PC-3 (cell line): ENCODE results near the gene HAVCR1. TPM values are rescaled to one million over a fixed set of nuclear protein-coding genes. Genes with fewer than 3 reads are reported as not detected.

Source experiments
- ATAC-seq: fragments of 200-7000 bp; cut with Tn5 transposase; 2 replicates; pipeline ENCODE4 v1.9.1; 2020; ENCODE audit warnings: mild to moderate bottlenecking, moderate library complexity
- BruUV-seq: library from RNA; stranded (reverse); fragments of 400-500 nt; replicated peaks from 2 replicates; lab custom pipeline; 2021; lab: Mats Ljungman, UMichigan
- CTCF ChIA-PET: fragments of 300-600 bp; sonication (Branson Sonifier 250); formaldehyde crosslinking; loops from one replicate; lab custom pipeline; 2022; ENCODE audit warnings: antibody characterized with exemption; lab: Charles Lee
- POLR2A ChIA-PET: fragments of 300-600 bp; sonication (Branson Sonifier 250); formaldehyde crosslinking; loops from one replicate; lab custom pipeline; 2022; ENCODE audit warnings: antibody characterized with exemption; ENCODE audit not compliant: unreplicated experiment; lab: Charles Lee
- DNase-seq: peaks from one replicate; pipeline ENCODE4 v3.0.0-alpha.2; 2015
- H2AFZ ChIP-seq: fragments of 300-600 bp; sonication (generic); 2 replicates; pipeline ENCODE4 v1.6.0; 2016; ENCODE audit warnings: antibody characterized with exemption, low read length
- H3F3A ChIP-seq: fragments of 300-600 bp; sonication (generic); one replicate; pipeline ENCODE4 v1.6.0; 2017; ENCODE audit warnings: antibody characterized with exemption, low read length, control low read depth, mild to moderate bottlenecking; ENCODE audit not compliant: unreplicated experiment
- H3K27ac ChIP-seq: fragments of 300-600 bp; sonication (generic); 2 replicates; pipeline ENCODE4 v1.5.1; 2016; ENCODE audit warnings: mild to moderate bottlenecking, low read length
- H3K27me3 ChIP-seq: fragments of 300-600 bp; sonication (generic); 2 replicates; pipeline ENCODE4 v1.6.1; 2016; ENCODE audit warnings: low read length, mixed read lengths
- H3K36me3 ChIP-seq: fragments of 300-600 bp; sonication (generic); 2 replicates; pipeline ENCODE4 v1.6.1; 2016; ENCODE audit warnings: low read depth, mixed run types, low read length, mixed read lengths
- H3K4me1 ChIP-seq: fragments of 300-600 bp; sonication (generic); 2 replicates; pipeline ENCODE4 v1.5.1; 2016; ENCODE audit warnings: low read length; ENCODE audit not compliant: insufficient read depth
- H3K4me2 ChIP-seq: fragments of 300-600 bp; sonication (generic); 2 replicates; pipeline ENCODE4 v1.6.0; 2016; ENCODE audit warnings: low read length
- H3K4me3 ChIP-seq: fragments of 300-600 bp; sonication (generic); 2 replicates; pipeline ENCODE4 v1.5.1; 2016; ENCODE audit warnings: mild to moderate bottlenecking, low read length, mixed read lengths
- H3K79me2 ChIP-seq: fragments of 300-600 bp; sonication (generic); 2 replicates; pipeline ENCODE4 v1.6.1; 2017; ENCODE audit warnings: low read length, mixed read lengths
- H3K9ac ChIP-seq: fragments of 300-600 bp; sonication (generic); 2 replicates; pipeline ENCODE4 v1.6.0; 2016; ENCODE audit warnings: mild to moderate bottlenecking, low read length
- H3K9me2 ChIP-seq: fragments of 300-600 bp; sonication (generic); replicated peaks from 2 replicates; pipeline ENCODE4 v1.6.1; 2016; ENCODE audit warnings: mixed run types, low read length, mixed read lengths
- H3K9me3 ChIP-seq: fragments of 300-600 bp; sonication (generic); 2 replicates; pipeline ENCODE4 v1.6.1; 2016; ENCODE audit warnings: low read length, mixed read lengths
- H4K20me1 ChIP-seq: fragments of 300-600 bp; sonication (generic); 2 replicates; pipeline ENCODE4 v1.6.1; 2016; ENCODE audit warnings: low read length, mixed read lengths
- CTCF ChIP-seq: fragments of 300-600 bp; sonication (generic); conservative IDR thresholded peaks from 2 replicates; pipeline ENCODE4 v1.5.1; 2017; ENCODE audit warnings: antibody characterized with exemption, low read depth, mild to moderate bottlenecking, low read length
- EZH2 ChIP-seq: fragments of 300-600 bp; sonication (generic); IDR thresholded peaks from one replicate; pipeline ENCODE4 v1.6.1; 2017; ENCODE audit warnings: antibody characterized with exemption, mild to moderate bottlenecking, low read length; ENCODE audit not compliant: unreplicated experiment
- EZH2phosphoT487 ChIP-seq: fragments of 300-600 bp; sonication (generic); IDR thresholded peaks from 2 replicates; pipeline ENCODE4 v1.6.1; 2018; ENCODE audit warnings: mild to moderate bottlenecking, antibody characterized with exemption, low read length, borderline replicate concordance
- intact Hi-C: fragments of 100-400 bp; cut with micrococcal nuclease; formaldehyde crosslinking; loops from 2 replicates; pipeline ENCODE4 v1.9.0; 2023
- total RNA-seq: library from RNA; depleted of rRNA; stranded (reverse); fragments of >200 nt; gene quantifications from 2 replicates; pipeline ENCODE4 v1.2.3, GENCODE V29; 2014

Gene HAVCR1
- total RNA-seq, 1 experiment from 2014 or later, result not detected

GRCh38 chr5:157072508-157072907, 13.6 kb upstream of the HAVCR1 start:
- Histone ChIP-seq H3K9ac (no peak overlapping the region), H3K4me2 (peak overlapping the region; percentile 2), H3K27ac (no peak overlapping the region), H4K20me1 (no peaks in the 10 kb centered on the region), H2AFZ (peak overlapping the region; percentile 0; the same call in 1 of the 2 replicates), H3F3A (no peaks in the 10 kb centered on the region), H3K36me3 (no peaks in the 10 kb centered on the region), H3K4me1 (peaks cover 15% of the 10 kb centered on the region), H3K4me3 (no peak overlapping the region), H3K9me3 (no peaks in the 10 kb centered on the region), H3K9me2 (no peaks in the 10 kb centered on the region), H3K27me3 (no peaks in the 10 kb centered on the region), H3K79me2 (no peaks in the 10 kb centered on the region)
- peak; percentile 64 for DNase-seq
- ChIA-PET POLR2A (no interaction called here), CTCF (no interaction called here)
- TF ChIP-seq EZH2phosphoT487 (no peak), EZH2 (no peak), CTCF (no peak)
- intact Hi-C loops, result no loop called here
- peak; percentile 64 for ATAC-seq
- no TSS peak for BruUV-seq

GRCh38 chr5:157069949-157070348, 11.0 kb upstream of the HAVCR1 start:
- CTCF ChIA-PET, result no interaction called here
- Histone ChIP-seq H3K36me3 (no peaks in the 10 kb centered on the region), H3K4me2 (no peak overlapping the region), H2AFZ (no peak overlapping the region), H3K27ac (no peak overlapping the region), H4K20me1 (no peaks in the 10 kb centered on the region), H3K79me2 (no peaks in the 10 kb centered on the region), H3F3A (no peaks in the 10 kb centered on the region), H3K4me3 (no peak overlapping the region), H3K4me1 (peaks cover 15% of the 10 kb centered on the region), H3K9ac (no peak overlapping the region), H3K9me2 (no peaks in the 10 kb centered on the region), H3K27me3 (no peaks in the 10 kb centered on the region), H3K9me3 (no peaks in the 10 kb centered on the region)
- no peak for TF ChIP-seq EZH2
- peak; percentile 34 for TF ChIP-seq CTCF
- ATAC-seq (no peak), DNase-seq (no peak)
- POLR2A ChIA-PET, result no interaction called here
- intact Hi-C loops, result no loop called here
- no TSS peak for BruUV-seq

- Histone ChIP-seq H3K9me2 (no peaks in the 10 kb centered on the region), H3K9me3 (no peaks in the 10 kb centered on the region), H3K4me2 (no peak overlapping the region), H3K79me2 (no peaks in the 10 kb centered on the region), H2AFZ (no peak overlapping the region), H3K4me3 (no peak overlapping the region), H3K4me1 (peaks cover 15% of the 10 kb centered on the region), H3F3A (no peaks in the 10 kb centered on the region), H3K27ac (no peak overlapping the region), H3K9ac (no peak overlapping the region), H3K27me3 (no peaks in the 10 kb centered on the region), H4K20me1 (no peaks in the 10 kb centered on the region), H3K36me3 (no peaks in the 10 kb centered on the region)
- intact Hi-C loops, result no loop called here
- ChIA-PET CTCF (no interaction called here), POLR2A (no interaction called here)
- ATAC-seq, result no peak
- DNase-seq, result no peak
- TF ChIP-seq EZH2phosphoT487 (no peak), CTCF (no peak), EZH2 (no peak)
- no TSS peak for BruUV-seq
Observed at GRCh38 chr5:157068785-157069184, 9.9 kb upstream of the HAVCR1 start.
